Iris pigment epithelial cell (primary cell): ENCODE data around the gene SPAG7.
A peak's percentile ranks its signal among the peaks of the same experiment; 100 is the strongest.
"Not testable (repeated sequence)": the region's sequence is repeated elsewhere in the genome, so short reads cannot be mapped to it uniquely, and the experiment has no call there.

Source experiments
- DNase-seq: peaks from one replicate; pipeline ENCODE4 v3.0.0-alpha.2; 2011; ENCODE audit warnings: low read depth

The SPAG7 gene

DNA sequence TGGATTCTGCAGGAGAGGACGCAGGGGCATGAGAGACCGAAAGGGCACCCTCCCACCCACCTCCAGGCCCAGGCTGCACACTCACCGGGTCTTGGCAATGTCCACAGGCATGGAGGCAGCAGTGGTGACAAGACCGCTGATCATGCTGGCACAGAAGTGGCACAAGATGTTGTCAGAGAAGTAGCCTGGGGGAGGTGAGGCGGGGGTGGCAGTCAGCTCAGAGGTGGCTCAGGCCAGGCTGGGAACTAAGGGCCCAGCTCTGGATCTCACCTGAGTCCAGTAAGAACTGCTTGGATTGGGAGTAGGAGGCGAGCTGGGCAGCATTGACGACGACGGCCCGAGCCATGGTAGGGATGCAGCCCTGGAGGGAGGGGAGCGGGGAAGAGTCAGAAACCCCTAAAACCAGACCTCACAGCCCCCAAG lies 29.5 kb downstream of the SPAG7 start:
- DNase-seq, result no peak

DNA sequence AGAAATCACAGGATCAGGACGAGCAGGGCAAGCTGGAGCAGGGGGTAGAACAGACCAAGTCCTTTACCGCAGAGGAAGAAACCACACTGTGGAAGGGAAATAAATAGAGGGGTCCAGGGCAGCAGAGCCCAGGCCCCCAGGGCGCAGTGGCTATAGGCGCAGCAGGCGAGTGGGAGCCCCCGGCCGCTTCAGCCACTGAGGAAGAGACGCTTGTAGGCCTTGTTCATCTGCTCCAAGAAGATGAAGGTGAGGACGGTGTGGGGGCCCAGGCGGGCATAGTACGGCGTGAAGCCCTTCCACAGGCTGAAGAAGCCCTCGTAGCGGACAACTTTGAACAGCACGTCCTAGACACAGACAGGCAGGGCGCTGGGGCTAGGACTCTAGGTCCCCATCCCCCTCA lies 30.1 kb downstream of the SPAG7 start:
- no peak for DNase-seq

- DNase-seq, result no peak
Measured at GRCh38 chr17:4936436-4936835, 31.2 kb downstream of the SPAG7 start.

DNA sequence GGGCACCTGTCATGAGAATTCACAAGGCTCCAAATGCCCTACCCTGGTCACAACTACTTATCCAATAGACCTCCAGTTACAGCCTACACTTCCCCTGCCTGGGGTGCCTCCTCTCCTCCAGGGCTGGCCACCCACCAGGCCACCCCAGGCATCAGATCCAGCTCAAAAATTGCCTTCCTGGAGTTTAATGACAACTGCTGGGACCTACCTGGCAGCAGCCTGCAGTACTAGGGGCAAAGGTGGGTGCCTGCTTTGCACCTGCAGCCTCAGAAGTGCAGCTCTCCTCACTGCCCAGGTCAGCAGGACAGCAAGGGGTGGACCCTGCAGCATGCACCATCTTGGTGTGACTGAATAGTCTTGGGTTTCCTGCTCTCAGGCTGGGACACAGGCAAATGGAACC lies 32.0 kb downstream of the SPAG7 start:
- DNase-seq, result no peak

DNA sequence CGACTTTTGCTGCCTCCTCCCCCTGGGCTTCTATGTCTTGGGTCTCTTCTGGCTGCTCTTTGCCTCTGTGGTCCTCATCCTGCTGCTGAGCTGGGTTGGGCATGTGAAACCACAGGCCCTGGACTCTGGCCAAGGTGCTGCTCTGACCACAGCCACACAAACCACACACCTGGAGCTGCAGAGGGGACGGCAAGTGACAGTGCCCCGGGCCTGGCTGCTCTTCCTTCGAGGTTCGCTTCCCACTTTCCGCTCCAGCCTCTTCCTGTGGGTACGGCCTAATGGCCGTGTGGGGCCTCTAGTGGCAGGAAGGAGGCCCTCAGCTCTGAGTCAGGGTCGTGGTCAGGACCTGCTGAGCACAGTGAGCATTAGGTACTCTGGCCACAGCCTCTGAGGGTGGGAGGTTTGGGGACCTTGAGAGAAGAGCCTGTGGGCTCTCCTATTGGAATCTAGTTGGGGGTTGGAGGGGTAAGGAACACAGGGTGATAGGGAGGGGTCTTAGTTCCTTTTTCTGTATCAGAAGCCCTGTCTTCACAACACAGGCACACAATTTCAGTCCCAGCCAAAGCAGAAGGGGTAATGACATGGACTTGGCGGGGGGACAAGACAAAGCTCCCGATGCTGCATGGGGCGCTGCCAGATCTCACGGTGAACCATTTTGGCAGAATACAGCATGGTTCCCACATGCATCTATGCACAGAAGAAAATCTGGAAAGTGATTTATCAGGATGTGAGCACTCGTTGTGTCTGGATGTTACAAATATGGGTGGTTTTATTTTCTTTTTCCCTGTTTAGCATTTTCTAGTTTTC lies 33.2 kb downstream of the SPAG7 start:
- DNase-seq, result peak; percentile 45

DNA sequence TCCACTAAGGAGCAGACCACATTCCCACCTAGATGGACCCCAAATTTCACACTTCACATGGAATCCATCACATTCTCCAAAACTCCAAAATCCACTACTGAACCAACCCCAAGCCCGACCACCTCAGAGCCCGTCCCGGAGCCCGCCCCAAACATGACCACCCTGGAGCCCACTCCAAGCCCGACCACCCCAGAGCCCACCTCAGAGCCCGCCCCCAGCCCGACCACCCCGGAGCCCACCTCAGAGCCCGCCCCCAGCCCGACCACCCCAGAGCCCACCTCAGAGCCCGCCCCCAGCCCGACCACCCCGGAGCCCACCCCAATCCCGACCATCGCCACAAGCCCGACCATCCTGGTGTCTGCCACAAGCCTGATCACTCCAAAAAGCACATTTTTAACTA lies 34.0 kb downstream of the SPAG7 start:
- no peak for DNase-seq

DNA sequence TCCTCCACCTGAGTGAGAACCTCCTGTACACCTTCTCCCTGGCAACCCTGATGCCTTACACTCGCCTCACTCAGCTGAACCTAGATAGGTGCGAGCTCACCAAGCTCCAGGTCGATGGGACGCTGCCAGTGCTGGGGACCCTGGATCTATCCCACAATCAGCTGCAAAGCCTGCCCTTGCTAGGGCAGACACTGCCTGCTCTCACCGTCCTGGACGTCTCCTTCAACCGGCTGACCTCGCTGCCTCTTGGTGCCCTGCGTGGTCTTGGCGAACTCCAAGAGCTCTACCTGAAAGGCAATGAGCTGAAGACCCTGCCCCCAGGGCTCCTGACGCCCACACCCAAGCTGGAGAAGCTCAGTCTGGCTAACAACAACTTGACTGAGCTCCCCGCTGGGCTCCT lies 34.9 kb downstream of the SPAG7 start:
- no peak for DNase-seq

GRCh38 chr17:4931963-4932362 lies 35.7 kb downstream of the SPAG7 start, which contains the start of gene GP1BA:
GP1BA (plus strand) TSS chr17:4932277; CDS start chr17:4932605, 328 bp downstream.
- DNase-seq, result no peak

DNA sequence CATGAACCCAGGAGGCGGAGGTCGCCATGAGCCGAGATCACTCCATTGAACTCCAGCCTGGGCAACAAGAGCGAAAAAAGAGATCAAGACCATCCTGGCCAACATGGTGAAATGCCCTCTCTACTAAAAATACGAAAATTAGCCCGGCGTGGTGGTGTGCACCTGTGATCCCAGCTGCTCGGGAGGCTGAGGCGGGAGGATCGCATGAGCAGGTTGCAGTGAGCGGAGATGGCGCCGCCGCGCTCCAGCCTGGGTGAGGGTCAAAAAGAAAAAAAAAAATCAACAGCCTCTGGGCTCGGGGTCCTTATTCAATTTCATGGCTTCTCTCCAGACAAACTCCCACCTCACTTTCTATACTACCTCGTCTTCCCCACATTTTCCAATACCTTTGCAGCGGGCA lies 38.7 kb downstream of the SPAG7 start:
- no peak for DNase-seq

GRCh38 chr17:4926577-4927335 lies 40.9 kb downstream of the SPAG7 start:
- DNase-seq, result not testable (repeated sequence)

DNA sequence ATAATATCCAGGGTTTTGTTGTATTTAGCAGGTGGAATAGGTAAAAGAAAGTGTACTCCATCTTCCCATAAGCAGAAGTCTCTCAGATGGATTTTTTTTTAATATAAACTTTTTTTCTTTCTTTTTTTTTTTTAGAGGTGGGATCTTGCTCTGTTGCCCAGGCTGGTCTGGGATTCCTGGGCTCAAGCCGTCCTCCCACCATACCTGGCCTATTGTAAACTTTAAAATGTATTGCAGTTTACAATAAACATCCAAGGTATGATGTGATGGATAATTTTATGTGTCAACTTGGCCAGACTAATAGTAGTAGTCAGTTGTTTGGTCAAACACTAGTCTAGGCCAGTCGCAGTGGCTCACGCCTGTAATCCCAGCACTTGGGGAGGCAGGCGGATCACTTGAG lies 46.3 kb downstream of the SPAG7 start:
- no peak for DNase-seq

GRCh38 chr17:4920351-4921048 lies 47.1 kb downstream of the SPAG7 start:
- DNase-seq, result peak; percentile 59

DNA sequence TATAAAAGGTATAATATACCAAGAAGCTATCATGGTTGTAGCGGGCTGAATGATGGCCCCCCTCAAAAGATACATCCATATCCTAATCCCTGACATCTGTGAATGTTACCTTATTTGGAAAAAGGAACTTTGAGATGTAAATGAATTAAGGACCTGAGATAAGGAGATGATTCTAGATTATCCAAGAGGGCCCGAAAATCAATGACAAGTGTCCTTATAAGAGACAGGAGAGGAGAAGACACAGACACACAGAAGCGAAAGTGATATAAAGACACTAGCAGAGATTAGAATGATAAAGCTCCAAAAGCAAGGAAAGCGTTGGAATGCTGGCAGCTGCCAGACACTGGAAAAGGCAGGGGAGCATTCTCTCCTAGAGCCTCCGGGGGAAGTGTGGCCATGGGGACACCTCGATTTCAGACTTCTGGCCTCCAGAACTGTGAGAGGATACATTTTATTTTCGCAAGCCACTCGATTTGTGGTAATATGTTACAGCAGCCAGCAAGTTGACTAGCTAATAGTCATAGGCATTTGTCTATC lies 48.0 kb downstream of the SPAG7 start:
- DNase-seq, result no peak

DNA sequence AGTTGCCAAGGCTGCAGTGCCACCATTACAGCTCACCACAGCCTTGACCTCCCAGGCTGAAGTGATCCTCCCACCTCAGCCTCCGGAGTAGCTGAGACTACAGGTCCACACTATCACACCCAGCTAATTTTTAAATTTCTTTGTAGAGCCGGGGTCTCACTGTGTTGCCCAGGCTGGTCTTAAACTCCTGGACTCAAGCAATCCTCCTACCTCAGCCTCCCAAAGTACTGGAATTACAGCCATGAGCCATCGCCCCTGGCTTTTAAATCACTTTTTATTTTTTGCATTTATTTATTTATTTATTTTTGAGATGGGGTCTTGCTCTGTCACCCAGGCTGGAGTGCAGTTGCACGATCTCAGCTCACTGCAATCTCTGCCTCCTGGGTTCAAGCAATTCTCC lies 53.1 kb downstream of the SPAG7 start:
- DNase-seq, result not testable (repeated sequence)

- DNase-seq, result no peak
Measured at GRCh38 chr17:4913994-4914393, 53.6 kb downstream of the SPAG7 start.
